MG63 (cell line): ENCODE results near the gene RTKN2. TPM values are rescaled to one million over a fixed set of nuclear protein-coding genes. Genes with fewer than 3 reads are reported as not detected.

Experiments used
- DNase-seq: peaks from one replicate; pipeline ENCODE4 v3.0.0-alpha.2; 2020
- H3K27me3 ChIP-seq: fragments of 250-450 bp; sonication (Bioruptor Pico); 2 replicates; pipeline ENCODE4 v1.5.1; 2020; ENCODE audit warnings: mild to moderate bottlenecking, moderate library complexity
- H3K36me3 ChIP-seq: fragments of 250-450 bp; sonication (Bioruptor Pico); 2 replicates; pipeline ENCODE4 v1.5.1; 2020; ENCODE audit warnings: mild to moderate bottlenecking, moderate library complexity
- H3K4me3 ChIP-seq: fragments of 250-450 bp; sonication (Bioruptor Pico); 2 replicates; pipeline ENCODE4 v1.5.1; 2020; ENCODE audit warnings: mild to moderate bottlenecking, moderate library complexity
- H3K9me3 ChIP-seq: fragments of 250-450 bp; sonication (Bioruptor Pico); 2 replicates; pipeline ENCODE4 v1.5.1; 2020; ENCODE audit warnings: mild to moderate bottlenecking, moderate library complexity
- total RNA-seq: library from RNA; depleted of rRNA; stranded (reverse); fragments of >200 nt; shearing (Covaris generic); gene quantifications from 2 replicates; pipeline ENCODE4 v1.2.3, GENCODE V29; 2014; ENCODE audit warnings: low replicate concordance

The RTKN2 gene
- total RNA-seq, 1 experiment from 2014 or later = 2.7 TPM

GRCh38 chr10:62194924-62195674 lies 73.5 kb downstream of the RTKN2 start:
- Histone ChIP-seq H3K36me3 (no peaks in the 10 kb centered on the region), H3K27me3 (no peaks in the 10 kb centered on the region), H3K9me3 (no peaks in the 10 kb centered on the region), H3K4me3 (no peak overlapping the region)
- DNase-seq = no peak

GRCh38 chr10:62193479-62193878 lies 75.2 kb downstream of the RTKN2 start:
- H3K9me3 ChIP-seq = no peaks in the 10 kb centered on the region
- H3K36me3 ChIP-seq = no peaks in the 10 kb centered on the region
- no peak overlapping the region for H3K4me3 ChIP-seq
- no peaks in the 10 kb centered on the region for H3K27me3 ChIP-seq
- DNase-seq = no peak

GRCh38 chr10:62189131-62189530 lies 79.5 kb downstream of the RTKN2 start:
- Histone ChIP-seq H3K9me3 (no peaks in the 10 kb centered on the region), H3K4me3 (no peak overlapping the region), H3K36me3 (no peaks in the 10 kb centered on the region), H3K27me3 (no peaks in the 10 kb centered on the region)
- DNase-seq = no peak

- no peaks in the 10 kb centered on the region for H3K9me3 ChIP-seq
- H3K36me3 ChIP-seq = no peaks in the 10 kb centered on the region
- no peak overlapping the region for H3K4me3 ChIP-seq
- no peaks in the 10 kb centered on the region for H3K27me3 ChIP-seq
- no peak for DNase-seq
Observed at GRCh38 chr10:62188021-62188616, 80.5 kb downstream of the RTKN2 start.

- no peak for DNase-seq
- Histone ChIP-seq H3K36me3 (no peaks in the 10 kb centered on the region), H3K4me3 (no peak overlapping the region), H3K9me3 (no peaks in the 10 kb centered on the region), H3K27me3 (no peaks in the 10 kb centered on the region)
Observed at GRCh38 chr10:62186999-62187675, 81.5 kb downstream of the RTKN2 start.

GRCh38 chr10:62185919-62186692 lies 82.5 kb downstream of the RTKN2 start:
- Histone ChIP-seq H3K9me3 (no peaks in the 10 kb centered on the region), H3K36me3 (no peaks in the 10 kb centered on the region), H3K4me3 (no peak overlapping the region), H3K27me3 (no peaks in the 10 kb centered on the region)
- DNase-seq = no peak

- no peaks in the 10 kb centered on the region for H3K36me3 ChIP-seq
- H3K9me3 ChIP-seq = no peaks in the 10 kb centered on the region
- no peak for DNase-seq
- H3K27me3 ChIP-seq = no peaks in the 10 kb centered on the region
- H3K4me3 ChIP-seq = no peak overlapping the region
Observed at GRCh38 chr10:62183857-62184795, 84.5 kb downstream of the RTKN2 start.

GRCh38 chr10:62183442-62183841 lies 85.2 kb downstream of the RTKN2 start:
- Histone ChIP-seq H3K36me3 (no peaks in the 10 kb centered on the region), H3K27me3 (no peaks in the 10 kb centered on the region), H3K9me3 (no peaks in the 10 kb centered on the region; the same call in 1 of the 2 replicates), H3K4me3 (no peak overlapping the region)
- no peak for DNase-seq

- no peak for DNase-seq
- Histone ChIP-seq H3K9me3 (no peaks in the 10 kb centered on the region; the same call in 1 of the 2 replicates), H3K27me3 (no peaks in the 10 kb centered on the region), H3K36me3 (no peaks in the 10 kb centered on the region), H3K4me3 (no peak overlapping the region)
Observed at GRCh38 chr10:62182595-62182994, 86.0 kb downstream of the RTKN2 start.

- Histone ChIP-seq H3K27me3 (no peaks in the 10 kb centered on the region), H3K9me3 (no peaks in the 10 kb centered on the region; the same call in 1 of the 2 replicates), H3K4me3 (no peak overlapping the region), H3K36me3 (no peaks in the 10 kb centered on the region)
- no peak for DNase-seq
Observed at GRCh38 chr10:62182171-62182570, 86.5 kb downstream of the RTKN2 start.

GRCh38 chr10:62180677-62181076 lies 88.0 kb downstream of the RTKN2 start:
- no peaks in the 10 kb centered on the region for H3K27me3 ChIP-seq
- H3K4me3 ChIP-seq = no peak overlapping the region
- no peaks in the 10 kb centered on the region for H3K36me3 ChIP-seq
- no peak for DNase-seq
- no peaks in the 10 kb centered on the region; the same call in none of the 2 replicates for H3K9me3 ChIP-seq

GRCh38 chr10:62178568-62178967 lies 90.1 kb downstream of the RTKN2 start:
- Histone ChIP-seq H3K9me3 (peaks cover under 1% of the 10 kb centered on the region), H3K36me3 (no peaks in the 10 kb centered on the region), H3K4me3 (no peak overlapping the region), H3K27me3 (no peaks in the 10 kb centered on the region)
- DNase-seq = no peak

- H3K4me3 ChIP-seq = no peak overlapping the region
- DNase-seq = no peak
Observed at GRCh38 chr10:62177111-62177510, 91.5 kb downstream of the RTKN2 start.

GRCh38 chr10:62175251-62175650 lies 93.4 kb downstream of the RTKN2 start:
- Histone ChIP-seq H3K4me3 (no peak overlapping the region), H3K9me3 (peaks cover 13% of the 10 kb centered on the region), H3K36me3 (no peaks in the 10 kb centered on the region; the same call in 1 of the 2 replicates), H3K27me3 (no peaks in the 10 kb centered on the region)
- no peak for DNase-seq

More at GRCh38 chr10:62177111-62177510, 91.5 kb downstream of the RTKN2 start:
- Histone ChIP-seq H3K36me3 (no peaks in the 10 kb centered on the region; the same call in 1 of the 2 replicates), H3K9me3 (peaks cover 11% of the 10 kb centered on the region), H3K27me3 (no peaks in the 10 kb centered on the region)

- H3K9me3 ChIP-seq = peaks cover 13% of the 10 kb centered on the region
- no peak for DNase-seq
Observed at GRCh38 chr10:62172465-62172864, 96.2 kb downstream of the RTKN2 start.

GRCh38 chr10:62171791-62172190 lies 96.9 kb downstream of the RTKN2 start:
- Histone ChIP-seq H3K36me3 (no peaks in the 10 kb centered on the region; the same call in 1 of the 2 replicates), H3K9me3 (peaks cover 13% of the 10 kb centered on the region), H3K27me3 (no peaks in the 10 kb centered on the region), H3K4me3 (no peak overlapping the region)
- DNase-seq = no peak

More at GRCh38 chr10:62172465-62172864, 96.2 kb downstream of the RTKN2 start:
- Histone ChIP-seq H3K27me3 (no peaks in the 10 kb centered on the region), H3K4me3 (no peak overlapping the region), H3K36me3 (no peaks in the 10 kb centered on the region; the same call in 1 of the 2 replicates)
